Measurements from ENCODE around the gene ZFAND6.

DNA sequence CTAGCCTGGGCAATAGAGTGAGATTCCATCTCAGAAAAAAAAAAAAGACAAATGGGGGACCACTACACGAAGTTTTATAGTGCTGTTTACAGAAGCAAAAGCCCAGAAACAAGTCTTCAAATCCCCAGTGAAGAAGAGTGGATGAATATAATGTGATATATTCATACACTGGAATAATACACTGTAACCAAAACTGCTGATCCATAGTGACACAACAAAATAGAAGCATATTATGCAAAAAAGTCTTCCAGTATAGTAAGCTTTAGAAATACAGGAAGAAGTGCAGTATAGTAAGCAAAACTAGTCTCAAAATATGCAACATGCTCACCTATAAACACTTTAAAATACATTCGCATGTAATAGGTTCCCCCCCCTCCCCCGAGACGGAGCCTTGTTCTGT lies 81.4 kb downstream of the ZFAND6 start:
- TF ChIP-seq, protein P1, sequence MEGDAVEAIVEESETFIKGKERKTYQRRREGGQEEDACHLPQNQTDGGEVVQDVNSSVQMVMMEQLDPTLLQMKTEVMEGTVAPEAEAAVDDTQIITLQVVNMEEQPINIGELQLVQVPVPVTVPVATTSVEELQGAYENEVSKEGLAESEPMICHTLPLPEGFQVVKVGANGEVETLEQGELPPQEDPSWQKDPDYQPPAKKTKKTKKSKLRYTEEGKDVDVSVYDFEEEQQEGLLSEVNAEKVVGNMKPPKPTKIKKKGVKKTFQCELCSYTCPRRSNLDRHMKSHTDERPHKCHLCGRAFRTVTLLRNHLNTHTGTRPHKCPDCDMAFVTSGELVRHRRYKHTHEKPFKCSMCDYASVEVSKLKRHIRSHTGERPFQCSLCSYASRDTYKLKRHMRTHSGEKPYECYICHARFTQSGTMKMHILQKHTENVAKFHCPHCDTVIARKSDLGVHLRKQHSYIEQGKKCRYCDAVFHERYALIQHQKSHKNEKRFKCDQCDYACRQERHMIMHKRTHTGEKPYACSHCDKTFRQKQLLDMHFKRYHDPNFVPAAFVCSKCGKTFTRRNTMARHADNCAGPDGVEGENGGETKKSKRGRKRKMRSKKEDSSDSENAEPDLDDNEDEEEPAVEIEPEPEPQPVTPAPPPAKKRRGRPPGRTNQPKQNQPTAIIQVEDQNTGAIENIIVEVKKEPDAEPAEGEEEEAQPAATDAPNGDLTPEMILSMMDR (conservative IDR thresholded peaks at IDR 0.05; ENCODE audit: low read length), result no peak
- TF ChIP-seq EZH2phosphoT487 (IDR thresholded peaks at IDR 0.05; ENCODE audit: borderline replicate concordance, low read depth, low read length), result no peak

Data from OCI-LY7 (cell line).